Lung (tissue), 12 donors: ENCODE results near the gene MINDY4. TPM values are rescaled to one million over a fixed set of nuclear protein-coding genes. Genes with fewer than 3 reads are reported as not detected.

Experiments
- ATAC-seq: fragments of 200-7000 bp; cut with Tn5 transposase; one replicate; pipeline ENCODE4 v1.9.1; 2020; ENCODE audit warnings: moderate number of reproducible peaks; ENCODE audit not compliant: insufficient read depth, low FRiP score
- DNase-seq, 3 donors: peaks; one replicate each; pipeline ENCODE4 v3.0.0-alpha.2; 2013 to 2017
- H3K27ac ChIP-seq, 2 donors: one replicate each; pipeline ENCODE4 v1.5.1; 2013; ENCODE audit warnings: mild to moderate bottlenecking in 2 of 2, moderate library complexity in 2 of 2, control low read depth in 1 of 2, inconsistent platforms in 1 of 2, low read depth in 1 of 2, low read length in 1 of 2
- H3K27me3 ChIP-seq, 3 donors: one replicate each; pipeline ENCODE4 v1.5.1; 2013; ENCODE audit warnings: low read length in 2 of 3; ENCODE audit not compliant: control insufficient read depth in 3 of 3, insufficient read depth in 3 of 3
- H3K36me3 ChIP-seq, 4 donors: one replicate each; pipeline ENCODE4 v1.5.1; 2013; ENCODE audit warnings: low read length in 4 of 4, mild to moderate bottlenecking in 1 of 4, moderate library complexity in 1 of 4; ENCODE audit not compliant: control insufficient read depth in 4 of 4, insufficient read depth in 4 of 4
- H3K4me1 ChIP-seq, 5 donors: one replicate each; pipeline ENCODE4 v1.5.1; 2013; ENCODE audit warnings: low read length in 5 of 5, mild to moderate bottlenecking in 2 of 5, moderate library complexity in 1 of 5; ENCODE audit not compliant: control insufficient read depth in 5 of 5, insufficient read depth in 5 of 5
- H3K4me3 ChIP-seq: one replicate; pipeline ENCODE4 v1.5.1; 2013; ENCODE audit warnings: mild to moderate bottlenecking, control low read depth, moderate library complexity
- H3K9ac ChIP-seq, 2 donors: one replicate each; pipeline ENCODE4 v1.5.1; 2013; ENCODE audit warnings: low read length in 2 of 2, control low read depth in 1 of 2; ENCODE audit not compliant: insufficient read depth in 1 of 2
- H3K9me3 ChIP-seq, 4 donors: one replicate each; pipeline ENCODE4 v1.5.1; 2013; ENCODE audit warnings: low read length in 3 of 4, mild to moderate bottlenecking in 1 of 4, moderate library complexity in 1 of 4; ENCODE audit not compliant: control insufficient read depth in 4 of 4, insufficient read depth in 3 of 4
- CTCF ChIP-seq: IDR thresholded peaks from 2 replicates; pipeline ENCODE4 v1.5.1; 2012; ENCODE audit warnings: mild to moderate bottlenecking; ENCODE audit errors: control extremely low read depth, extremely low read depth
- WGBS, 2 donors: extraction: QIAGEN DNeasy Blood & Tissue Kit; methylation state at CpG; one replicate each; pipeline ENCODE4 v1.1.7; 2013; 5-methylcytosine and 5-hydroxymethylcytosine counted together
- polyA plus RNA-seq, 2 donors: library from polyadenylated mRNA; stranded (reverse); fragments of 200-250 nt; gene quantifications; one replicate each; pipeline ENCODE4 v1.2.1, GENCODE V29; 2013
- total RNA-seq, 2 donors: library from RNA; depleted of rRNA in 1 of 2; stranded (reverse); fragments of >200 nt in 1 of 2; gene quantifications; one replicate each; pipeline ENCODE4 v1.2.1, GENCODE V29; 2014 to 2021
- donor health status: control.
- donor health status: control.
- donor health status: Bipolar disorder and iron deficiency.
- donor health status: healthy.
- donor health status: DM: yes; HTN: yes; CAD: no.

Gene MINDY4
- total and polyA plus RNA-seq, 4 donors = 5.0 to 24.1 (median 10.7) TPM

DNA sequence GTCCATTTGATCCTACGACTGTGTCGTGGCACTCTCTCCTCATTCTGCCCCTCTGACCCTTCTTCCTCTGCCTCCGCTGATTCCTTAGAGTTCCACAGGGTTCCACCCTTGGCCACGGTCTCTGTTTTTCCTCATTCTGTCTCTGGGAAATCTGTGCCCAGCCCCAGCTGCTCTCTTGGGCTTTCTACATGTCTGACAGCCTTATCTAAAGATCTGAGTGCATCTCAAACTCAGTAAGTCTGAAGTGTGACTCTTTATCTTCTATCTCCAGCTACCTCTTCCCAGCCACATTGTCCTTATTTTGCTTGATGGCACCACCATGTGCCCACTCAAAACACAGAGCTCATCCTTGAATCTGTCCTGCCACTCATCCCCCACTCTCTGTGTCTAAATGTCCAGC is 78.3 kb downstream of the MINDY4 start:
- Histone ChIP-seq H3K4me3 (no peak overlapping the region), H3K4me1 (peaks cover 0 to 23% (median 6%) of the 10 kb centered on the region in 5 donors), H3K9ac (no peak overlapping the region), H3K27me3 (no peaks in the 10 kb centered on the region), H3K9me3 (no peaks in the 10 kb centered on the region), H3K27ac (no peak overlapping the region), H3K36me3 (peaks cover 0 to 13% (median 6%) of the 10 kb centered on the region in 4 donors)
- TF ChIP-seq CTCF = no peak
- no peak for DNase-seq
- no peak for ATAC-seq
- 76 to 88% methylated on average over 4 of the region's 4 CpGs for WGBS, 2 donors

DNA sequence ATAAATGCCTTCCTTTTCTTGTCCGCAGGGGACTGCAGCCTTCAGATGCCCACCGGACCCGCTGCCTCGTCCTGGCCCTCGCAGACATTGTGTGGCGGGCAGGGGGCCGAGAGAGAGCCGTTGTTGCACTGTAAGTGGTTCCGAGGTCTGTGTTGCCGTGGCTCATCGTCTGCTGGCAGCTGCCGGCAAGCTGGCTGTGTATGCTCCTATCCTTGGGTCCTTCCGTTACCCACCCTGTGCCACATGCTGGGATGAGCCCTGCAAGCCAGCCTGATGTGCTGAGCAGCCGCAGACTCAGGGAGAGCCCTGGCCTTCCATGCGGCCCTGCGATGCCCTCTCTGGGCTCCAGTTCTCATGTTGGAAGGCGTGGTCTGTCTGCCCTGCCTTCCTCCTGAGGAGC is 79.2 kb downstream of the MINDY4 start:
- H3K27ac ChIP-seq = no peak overlapping the region
- WGBS, 2 donors = 95 to 96% methylated on average over 17 of the region's 17 CpGs
- TF ChIP-seq CTCF = no peak
- peaks cover 0 to 16% (median 4%) of the 10 kb centered on the region in 5 donors for H3K4me1 ChIP-seq
- DNase-seq (no peak), ATAC-seq (no peak)
- H3K27me3 ChIP-seq = no peaks in the 10 kb centered on the region
- H3K9me3 ChIP-seq = no peaks in the 10 kb centered on the region
- peaks cover 0 to 16% (median 7%) of the 10 kb centered on the region in 4 donors for H3K36me3 ChIP-seq
- H3K9ac ChIP-seq = no peak overlapping the region
- H3K4me3 ChIP-seq = no peak overlapping the region

- Histone ChIP-seq H3K9me3 (no peaks in the 10 kb centered on the region), H3K4me1 (peaks cover 0 to 11% (median 0%) of the 10 kb centered on the region in 5 donors), H3K36me3 (peaks cover 0 to 20% (median 7%) of the 10 kb centered on the region in 4 donors), H3K27me3 (no peaks in the 10 kb centered on the region), H3K27ac (no peak overlapping the region), H3K4me3 (no peak overlapping the region), H3K9ac (no peak overlapping the region)
- ATAC-seq = no peak
- 72 to 81% methylated on average over 12 of the region's 12 CpGs for WGBS, 2 donors
- no peak for DNase-seq
- no peak for TF ChIP-seq CTCF
Observed at GRCh38 chr7:30851651-30852307, 80.6 kb downstream of the MINDY4 start.

GRCh38 chr7:30852308-30852684 is 81.1 kb downstream of the MINDY4 start:
- Histone ChIP-seq H3K4me1 (peaks cover 0 to 11% (median 0%) of the 10 kb centered on the region in 5 donors), H3K4me3 (no peak overlapping the region), H3K9ac (no peak overlapping the region), H3K27me3 (no peaks in the 10 kb centered on the region), H3K9me3 (no peaks in the 10 kb centered on the region), H3K27ac (no peak overlapping the region), H3K36me3 (peaks cover 0 to 20% (median 7%) of the 10 kb centered on the region in 4 donors)
- DNase-seq (no peak), ATAC-seq (no peak)
- no peak for TF ChIP-seq CTCF
- WGBS, 2 donors = 68 to 69% methylated on average over 4 of the region's 4 CpGs
